Activated naive CD4-positive, alpha-beta T cell treated with anti-CD3 and anti-CD28 coated beads, Interleukin-2, amount 50 U/mL, for 72 hours (primary cell): Measurements from ENCODE around the gene DMC1. TPM values are rescaled to one million over a fixed set of nuclear protein-coding genes. Genes with fewer than 3 reads are reported as not detected.

Source experiments
- ATAC-seq, 2 donors: fragments of 150-1000 bp; cut with Tn5 transposase; 2 replicates each; pipeline ENCODE4 v1.10.0; 2021; ENCODE audit warnings: mild to moderate bottlenecking in 2 of 2, moderate library complexity in 2 of 2
- DNase-seq, 2 donors: peaks; one replicate each; pipeline ENCODE4 v3.0.0; 2021 to 2022; ENCODE audit warnings: low spot score in 2 of 2
- H3K27ac Mint-ChIP-seq, 2 donors: one replicate each; pipeline ENCODE4 v1.8.0; 2022; ENCODE audit warnings: mild to moderate bottlenecking in 2 of 2, mixed read lengths in 2 of 2
- H3K36me3 Mint-ChIP-seq, 2 donors: one replicate each; pipeline ENCODE4 v1.8.0; 2022; ENCODE audit warnings: mixed read lengths in 2 of 2
- H3K9me3 Mint-ChIP-seq, 2 donors: one replicate each; pipeline ENCODE4 v1.8.0; 2022; ENCODE audit warnings: mixed read lengths in 2 of 2
- total RNA-seq, 2 donors: library from RNA; stranded (reverse); gene quantifications; one replicate each; pipeline ENCODE4 v1.2.3, GENCODE V29; 2022

DMC1 gene
- total RNA-seq, 2 donors from 2014 or later = 10.8 to 21.1 TPM

DNA sequence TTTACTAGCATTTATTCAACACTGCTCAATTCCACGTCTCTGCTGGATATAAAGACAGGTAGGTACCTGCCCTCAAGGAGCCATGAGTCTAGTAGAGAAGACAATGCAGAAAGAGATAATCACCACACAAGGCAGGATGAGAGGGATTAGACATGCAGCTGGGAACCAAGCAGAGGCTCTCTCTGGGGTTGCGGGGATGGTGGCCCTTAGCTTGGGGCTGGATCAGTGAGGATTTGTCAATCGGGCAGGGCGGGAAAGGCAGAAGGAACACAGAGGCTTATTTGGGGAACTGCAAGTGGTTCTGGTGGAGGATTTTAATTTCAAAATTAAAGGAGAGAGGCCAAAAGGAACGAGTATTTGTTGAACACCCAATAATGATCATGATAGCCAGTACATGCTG, 8.5 kb upstream of the DMC1 start:
- H3K9me3 Mint-ChIP-seq = no peaks in the 10 kb centered on the region
- DNase-seq (no peak), ATAC-seq (no peak)
- H3K36me3 Mint-ChIP-seq = no peaks in the 10 kb centered on the region
- no peak overlapping the region for H3K27ac Mint-ChIP-seq

GRCh38 chr22:38572065-38572464, 2.1 kb upstream of the DMC1 start:
- H3K9me3 Mint-ChIP-seq = no peaks in the 10 kb centered on the region
- peaks cover 5 to 13% of the 10 kb centered on the region in 2 donors for H3K36me3 Mint-ChIP-seq

DNA sequence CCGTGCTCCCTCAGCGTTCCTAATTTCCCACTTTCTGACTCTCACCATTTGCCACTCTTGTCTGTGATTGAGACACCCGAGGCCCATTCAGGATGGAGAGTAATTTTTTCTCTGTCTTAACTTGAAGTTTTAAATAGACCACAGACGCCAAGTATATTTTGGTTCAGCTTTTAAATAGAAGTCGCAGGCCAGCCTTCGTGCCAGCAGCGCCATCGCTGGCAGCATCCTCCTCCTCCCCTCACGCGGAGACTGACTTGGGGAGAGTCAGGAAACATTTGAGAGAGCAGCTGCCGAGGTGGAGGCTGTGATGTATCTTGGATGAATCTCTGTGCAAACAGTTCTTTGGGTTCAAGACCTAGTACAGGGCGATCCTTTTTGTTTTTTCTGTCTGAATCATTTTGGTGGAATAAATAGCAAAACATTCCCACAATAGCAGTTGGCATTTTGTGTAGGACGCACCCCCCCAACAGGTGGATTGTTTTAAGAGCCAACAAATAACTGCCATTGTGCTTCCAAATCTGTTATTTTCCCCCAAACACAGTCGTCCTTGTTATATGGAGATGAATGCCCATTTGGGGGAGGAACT, 889 bp upstream of the DMC1 start:
- peak in 1 of 2 donors; percentile 32 for ATAC-seq
- peaks cover 5 to 19% of the 10 kb centered on the region in 2 donors for H3K36me3 Mint-ChIP-seq

More at GRCh38 chr22:38572065-38572464, 2.1 kb upstream of the DMC1 start:
- peak in 1 of 2 donors; percentile 43 for DNase-seq
- ATAC-seq = no peak
- H3K27ac Mint-ChIP-seq = no peak overlapping the region

GRCh38 chr22:38569181-38569971, 607 bp downstream of the DMC1 start:
- H3K9me3 Mint-ChIP-seq = no peaks in the 10 kb centered on the region
- H3K27ac Mint-ChIP-seq = peak overlapping the region; percentile 96 to 99
- peak in 1 of 2 donors; percentile 31 for DNase-seq
- peak in 1 of 2 donors; percentile 10 for ATAC-seq
- peaks cover 5 to 19% of the 10 kb centered on the region in 2 donors for H3K36me3 Mint-ChIP-seq

More for the DNA sequence above, 889 bp upstream of the DMC1 start:
- Mint-ChIP-seq H3K27ac (peak overlapping the region; percentile 96 to 97), H3K9me3 (no peaks in the 10 kb centered on the region)
- peak; percentile 30 to 59 for DNase-seq

DNA sequence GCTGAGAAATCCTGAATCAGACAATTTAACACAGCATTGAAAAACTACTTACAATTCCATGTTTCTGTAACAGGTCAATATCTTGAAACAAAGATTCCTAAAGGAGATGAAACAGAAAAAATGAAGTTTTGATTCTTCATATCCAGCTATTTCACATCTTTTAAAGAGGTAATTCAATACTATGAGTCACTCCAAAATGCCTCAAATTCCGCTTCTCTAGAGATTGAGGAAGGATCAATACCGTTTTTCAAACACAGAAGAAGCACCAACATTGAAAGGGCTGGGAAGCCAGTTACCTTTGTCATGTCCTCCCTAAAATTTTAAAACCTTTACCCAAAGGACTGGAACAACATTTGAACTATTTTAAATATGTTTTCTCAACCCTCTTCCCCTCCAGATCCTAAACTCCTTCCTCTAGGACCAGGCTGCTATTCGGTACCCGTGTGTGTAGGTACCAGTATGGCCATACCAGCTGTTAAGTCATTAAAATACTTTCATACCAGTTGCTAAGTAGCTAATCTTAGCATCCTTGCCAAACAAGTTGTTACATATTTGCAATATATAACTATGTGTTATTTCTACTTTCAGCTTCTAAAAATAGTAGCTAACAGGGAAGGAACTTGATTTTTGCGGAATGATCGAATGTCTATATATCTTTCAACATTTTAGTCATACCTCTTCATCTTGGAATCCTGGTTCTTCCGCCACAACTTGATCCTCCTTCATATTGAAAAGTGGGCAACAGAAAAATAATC, 2.3 kb downstream of the DMC1 start:
- ATAC-seq = no peak
- H3K27ac Mint-ChIP-seq = no peak overlapping the region
- H3K36me3 Mint-ChIP-seq = peaks cover 5 to 19% of the 10 kb centered on the region in 2 donors
- no peak for DNase-seq
- no peaks in the 10 kb centered on the region for H3K9me3 Mint-ChIP-seq

DNA sequence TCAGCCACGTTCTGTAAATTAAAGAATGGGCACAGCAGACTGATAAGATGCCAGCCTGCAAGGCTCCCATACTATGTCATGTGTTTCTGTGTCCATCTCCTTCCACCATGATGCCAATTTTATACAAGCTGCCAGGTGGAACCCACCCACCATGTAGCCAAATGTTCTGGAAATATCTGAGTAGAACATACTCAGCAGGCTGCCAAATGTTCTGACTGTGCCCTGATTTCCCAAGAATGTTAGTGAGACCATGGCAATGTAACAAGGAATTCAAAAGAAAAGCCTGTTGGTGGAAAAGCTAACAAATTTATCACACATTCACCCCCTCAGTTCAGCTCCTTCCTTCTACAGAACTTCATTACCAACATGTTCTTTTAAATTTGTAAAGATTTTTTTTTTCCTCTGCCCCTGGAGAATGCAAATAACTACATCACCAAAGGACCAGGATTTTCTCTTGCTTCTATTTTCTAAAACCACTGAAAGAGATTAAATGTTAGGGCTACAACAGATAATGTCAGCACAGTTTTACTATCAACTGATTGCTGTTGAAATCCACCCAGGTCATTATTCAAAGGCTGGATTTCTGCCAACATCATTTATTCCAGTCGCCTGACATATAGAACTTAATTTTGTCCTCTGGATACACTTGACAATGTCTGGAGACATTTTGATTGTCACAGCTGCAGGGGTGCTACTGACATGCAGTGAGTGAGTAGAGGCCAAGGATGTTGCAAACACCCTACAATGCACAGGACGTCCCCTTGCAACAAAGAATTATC, 3.1 kb downstream of the DMC1 start:
- no peak for ATAC-seq
- Mint-ChIP-seq H3K36me3 (peaks cover 5 to 19% of the 10 kb centered on the region in 2 donors), H3K9me3 (no peaks in the 10 kb centered on the region), H3K27ac (no peak overlapping the region)
- no peak for DNase-seq

DNA sequence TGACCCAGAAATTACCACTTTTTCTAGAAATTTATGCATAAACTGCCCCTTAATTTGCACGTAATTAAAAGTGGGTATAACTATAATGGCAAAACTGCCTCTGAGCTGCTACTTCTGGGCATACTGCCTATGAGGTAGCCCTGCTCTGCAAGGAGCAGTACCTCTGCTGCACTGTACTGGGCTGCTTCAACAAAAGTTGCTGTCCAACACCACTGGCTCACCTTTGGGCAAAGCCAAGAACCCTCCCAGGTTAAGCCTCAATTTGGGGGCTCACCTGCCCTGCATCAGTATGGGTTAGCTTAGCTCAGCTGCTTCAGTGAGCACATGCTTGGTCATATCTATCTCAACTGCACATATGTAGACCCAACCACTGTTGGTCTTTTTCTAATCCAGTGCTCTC, 4.5 kb downstream of the DMC1 start:
- no peak for ATAC-seq
- Mint-ChIP-seq H3K9me3 (no peaks in the 10 kb centered on the region), H3K27ac (no peak overlapping the region), H3K36me3 (peaks cover 5 to 19% of the 10 kb centered on the region in 2 donors)
- DNase-seq = no peak

DNA sequence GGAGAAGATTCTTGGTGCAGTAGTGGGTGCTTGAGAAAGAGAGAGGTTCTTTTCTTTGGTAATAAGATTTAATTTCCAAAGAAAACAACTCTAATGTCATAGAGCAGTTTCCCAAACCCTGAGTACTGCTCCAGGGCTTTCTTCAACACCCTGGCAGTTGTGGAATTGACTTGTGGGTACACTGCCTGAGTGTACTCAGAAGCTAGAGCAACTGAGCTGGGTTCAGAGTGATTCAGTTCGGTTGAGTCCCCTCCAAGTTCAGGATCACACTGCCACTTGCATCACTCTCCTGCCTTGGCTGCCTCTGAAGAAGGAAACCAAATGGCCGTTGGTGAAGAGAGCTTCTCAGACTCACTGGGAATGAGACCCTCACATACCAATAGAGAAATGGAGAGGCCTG, 5.3 kb downstream of the DMC1 start:
- DNase-seq = no peak
- ATAC-seq = no peak
- H3K36me3 Mint-ChIP-seq = peaks cover 2 to 15% of the 10 kb centered on the region in 2 donors
- no peaks in the 10 kb centered on the region for H3K9me3 Mint-ChIP-seq
- H3K27ac Mint-ChIP-seq = no peak overlapping the region

GRCh38 chr22:38554281-38554680, 15.7 kb downstream of the DMC1 start:
- DNase-seq (no peak), ATAC-seq (no peak)
- no peaks in the 10 kb centered on the region for H3K36me3 Mint-ChIP-seq
- no peak overlapping the region for H3K27ac Mint-ChIP-seq
- H3K9me3 Mint-ChIP-seq = no peaks in the 10 kb centered on the region

DNA sequence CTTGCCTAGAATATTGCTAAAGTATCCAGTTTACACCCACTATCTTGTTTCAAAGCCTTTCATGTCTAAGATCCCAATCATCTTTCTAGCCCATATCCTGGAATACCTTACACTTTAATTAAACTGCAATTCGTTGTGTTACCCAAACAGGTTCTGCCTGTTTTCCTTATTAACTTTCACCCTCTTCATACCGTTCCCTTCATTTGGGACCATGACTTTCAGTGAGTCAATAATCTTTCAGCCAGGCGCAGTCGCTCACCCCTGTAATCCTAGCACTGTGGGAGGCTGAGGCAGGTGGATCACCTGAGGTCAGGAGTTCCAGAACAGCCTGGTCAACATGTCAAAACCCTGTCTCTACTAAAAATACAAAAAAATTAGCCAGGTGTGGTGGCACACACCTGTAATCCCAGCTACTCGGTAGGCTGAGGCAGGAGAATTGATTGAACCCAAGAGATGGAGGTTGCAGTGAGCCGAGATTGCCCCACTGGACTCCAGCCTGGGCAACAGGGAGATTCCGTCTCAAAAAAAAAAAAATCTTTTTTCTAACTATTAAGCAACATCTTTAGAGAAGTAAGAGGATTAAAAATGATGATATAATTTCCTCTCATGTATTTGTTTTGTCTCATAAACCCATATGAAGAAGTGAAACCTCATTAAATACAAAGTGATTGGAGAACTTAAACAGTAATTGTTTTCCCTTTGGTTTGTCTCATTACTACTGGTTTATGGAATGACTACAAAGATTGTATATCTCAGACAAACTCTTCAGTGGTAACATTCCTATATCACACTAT, 20.7 kb downstream of the DMC1 start:
- H3K27ac Mint-ChIP-seq = peak overlapping the region in 1 of 2 donors; percentile 35
- peaks cover 1 to 2% of the 10 kb centered on the region in 2 donors for H3K9me3 Mint-ChIP-seq
- no peak for ATAC-seq
- DNase-seq = no peak
- peaks cover 3 to 8% of the 10 kb centered on the region in 2 donors for H3K36me3 Mint-ChIP-seq

- no peak for ATAC-seq
- H3K9me3 Mint-ChIP-seq = peaks cover 9 to 10% of the 10 kb centered on the region in 2 donors
- H3K27ac Mint-ChIP-seq = no peak overlapping the region
- H3K36me3 Mint-ChIP-seq = peaks cover 11 to 37% of the 10 kb centered on the region in 2 donors
- no peak for DNase-seq
These were observed 29.3 kb downstream of the DMC1 start for GRCh38 chr22:38540701-38541100.

DNA sequence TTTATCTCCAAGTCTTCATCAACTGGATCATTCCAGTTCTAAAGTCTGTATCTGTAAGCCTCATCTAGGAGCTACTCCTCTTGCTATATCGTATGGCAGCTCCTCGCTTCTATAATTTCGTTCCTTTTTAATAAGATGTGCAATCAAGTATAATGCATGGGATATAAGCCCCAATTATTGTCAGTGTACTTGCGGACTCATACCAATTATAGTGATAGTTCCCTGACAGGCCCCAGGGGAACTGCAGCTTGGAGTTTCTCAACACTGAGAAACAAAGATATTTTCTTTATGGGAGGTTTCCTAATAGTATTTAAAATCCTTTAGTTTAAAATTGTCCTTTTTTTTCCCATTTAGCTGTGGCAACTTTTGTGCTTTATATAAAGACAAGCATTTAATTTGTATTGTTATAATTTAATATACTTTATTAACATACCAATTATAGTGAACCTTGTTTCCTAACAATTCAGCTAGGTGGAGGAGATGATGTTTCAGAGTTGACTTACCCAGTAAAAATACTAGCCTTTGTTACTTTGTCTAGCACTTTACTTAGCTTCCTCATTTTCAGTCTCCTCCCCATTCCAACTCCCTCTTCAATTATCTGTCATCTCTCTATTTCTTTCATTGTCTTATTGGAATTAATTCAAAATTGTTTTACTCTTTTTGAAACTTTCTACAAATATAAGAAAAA, 38.6 kb downstream of the DMC1 start:
- DNase-seq (no peak), ATAC-seq (peak; percentile 43 to 65)
- peaks cover 0 to 14% of the 10 kb centered on the region in 2 donors for H3K36me3 Mint-ChIP-seq
- H3K27ac Mint-ChIP-seq = peak overlapping the region; percentile 88 to 92
- H3K9me3 Mint-ChIP-seq = no peaks in the 10 kb centered on the region

DNA sequence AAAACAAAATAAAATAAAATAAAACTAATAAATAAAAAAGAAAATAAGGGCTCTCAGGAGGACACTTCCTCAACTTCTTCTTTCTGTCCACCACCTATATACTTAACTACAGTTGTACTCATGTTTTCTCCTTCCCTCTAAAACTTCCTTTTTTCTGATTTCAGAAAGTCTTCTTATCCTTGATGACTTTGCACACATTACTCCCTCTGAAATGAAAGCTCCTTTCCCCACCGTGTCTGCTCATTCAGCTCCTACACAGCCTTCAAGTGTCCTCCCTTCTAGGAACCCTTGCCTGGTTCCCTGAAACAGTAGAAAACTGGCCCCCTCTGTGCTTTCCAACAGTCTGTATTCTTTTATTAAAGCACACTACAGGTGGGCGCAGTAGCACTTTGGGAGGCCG, 45.6 kb downstream of the DMC1 start:
- Mint-ChIP-seq H3K36me3 (peaks cover 0 to 3% of the 10 kb centered on the region in 2 donors), H3K27ac (peak overlapping the region in 1 of 2 donors; percentile 44), H3K9me3 (no peaks in the 10 kb centered on the region)
- ATAC-seq (no peak), DNase-seq (no peak)

- no peaks in the 10 kb centered on the region for H3K9me3 Mint-ChIP-seq
- no peak overlapping the region for H3K27ac Mint-ChIP-seq
- no peak for DNase-seq
These were observed 46.5 kb downstream of the DMC1 start for GRCh38 chr22:38523479-38523878.

GRCh38 chr22:38523029-38523428, 47.0 kb downstream of the DMC1 start:
- no peak overlapping the region for H3K27ac Mint-ChIP-seq
- H3K36me3 Mint-ChIP-seq = no peaks in the 10 kb centered on the region
- no peaks in the 10 kb centered on the region for H3K9me3 Mint-ChIP-seq
- DNase-seq = no peak
- ATAC-seq = no peak

More at GRCh38 chr22:38523479-38523878, 46.5 kb downstream of the DMC1 start:
- no peak for ATAC-seq
- no peaks in the 10 kb centered on the region for H3K36me3 Mint-ChIP-seq
